DMS53 (cell line): ENCODE data around the gene CRHR1.

Experiments
- DNase-seq: peaks from one replicate; lab custom pipeline; 2025; lab: John Stamatoyannopoulos, UW

Gene CRHR1

GRCh38 chr17:45789874-45790273, 5.8 kb downstream of the CRHR1 start:
- no peak for DNase-seq

GRCh38 chr17:45790296-45790922, 6.3 kb downstream of the CRHR1 start:
- peak; percentile 51 for DNase-seq

- no peak for DNase-seq
Measured at GRCh38 chr17:45791041-45791582, 7.0 kb downstream of the CRHR1 start.

GRCh38 chr17:45791935-45792334, 7.8 kb downstream of the CRHR1 start:
- peak; percentile 93 for DNase-seq

- no peak for DNase-seq
Measured at GRCh38 chr17:45792437-45792836, 8.3 kb downstream of the CRHR1 start.

GRCh38 chr17:45792995-45793755, 9.1 kb downstream of the CRHR1 start:
- peak; percentile 44 for DNase-seq

- DNase-seq = no peak
Measured at GRCh38 chr17:45793999-45794540, 9.9 kb downstream of the CRHR1 start.

GRCh38 chr17:45794840-45795239, 10.7 kb downstream of the CRHR1 start:
- peak; percentile 23 for DNase-seq

GRCh38 chr17:45800816-45801215, 16.7 kb downstream of the CRHR1 start:
- no peak for DNase-seq

GRCh38 chr17:45801421-45801820, 17.3 kb downstream of the CRHR1 start:
- DNase-seq = no peak

- DNase-seq = no peak
Measured at GRCh38 chr17:45808845-45809244, 24.7 kb downstream of the CRHR1 start.

- no peak for DNase-seq
Measured at GRCh38 chr17:45809499-45809898, 25.4 kb downstream of the CRHR1 start.

- peak; percentile 75 for DNase-seq
Measured at GRCh38 chr17:45812102-45812501, 28.0 kb downstream of the CRHR1 start.

- DNase-seq = no peak
Measured at GRCh38 chr17:45813048-45813725, 29.1 kb downstream of the CRHR1 start.

- no peak for DNase-seq
Measured at GRCh38 chr17:45814622-45815606, 30.8 kb downstream of the CRHR1 start.

- DNase-seq = no peak
Measured at GRCh38 chr17:45815752-45816151, 31.6 kb downstream of the CRHR1 start.

- DNase-seq = no peak
Measured at GRCh38 chr17:45818041-45818440, 33.9 kb downstream of the CRHR1 start.

- no peak for DNase-seq
Measured at GRCh38 chr17:45818699-45819098, 34.6 kb downstream of the CRHR1 start.

GRCh38 chr17:45819632-45820031, 35.5 kb downstream of the CRHR1 start:
- DNase-seq = no peak

GRCh38 chr17:45820052-45820780, 36.1 kb downstream of the CRHR1 start:
- no peak for DNase-seq

- DNase-seq = no peak
Measured at GRCh38 chr17:45821147-45821546, 37.0 kb downstream of the CRHR1 start.
